HepG2 (cell line): Measurements from ENCODE around the gene WDR54. TPM values are rescaled to one million over a fixed set of nuclear protein-coding genes. Genes with fewer than 3 reads are reported as not detected.

Source experiments
- GATAD1 ChIP-seq: IDR thresholded peaks from 2 replicates; pipeline ENCODE4 v1.6.1; 2016; ENCODE audit warnings: missing genetic modification reagents, missing compliant biosample characterization
- GATAD2A ChIP-seq: IDR thresholded peaks from 2 replicates; pipeline ENCODE4 v1.6.1; 2016
- HMG20B ChIP-seq: conservative IDR thresholded peaks from 2 replicates; pipeline ENCODE4 v1.6.1; 2016; ENCODE audit warnings: missing genetic modification reagents, missing compliant biosample characterization
- PRMT3 ChIP-seq: sonication (generic); formaldehyde crosslinking; IDR thresholded peaks from 2 replicates; pipeline ENCODE4 v1.8.1; 2022; ENCODE audit warnings: low read depth, mild to moderate bottlenecking, moderate library complexity, missing genetic modification reagents, borderline replicate concordance
- RARA ChIP-seq: IDR thresholded peaks from 2 replicates; pipeline ENCODE4 v1.6.1; 2016; ENCODE audit warnings: missing genetic modification reagents, missing compliant biosample characterization
- SALL1 ChIP-seq: sonication (generic); formaldehyde crosslinking; IDR thresholded peaks from 2 replicates; pipeline ENCODE4 v1.8.0; 2022; ENCODE audit warnings: mild to moderate bottlenecking, missing genetic modification reagents
- TCF7L2 ChIP-seq: IDR thresholded peaks from 2 replicates; pipeline ENCODE4 v1.6.1; 2011; ENCODE audit warnings: mild to moderate bottlenecking, low read depth, low read length, moderate library complexity
- ZBTB1 ChIP-seq: sonication (generic); formaldehyde crosslinking; IDR thresholded peaks from 2 replicates; pipeline ENCODE4 v1.4.0; 2020; ENCODE audit warnings: missing genetic modification reagents, borderline replicate concordance
- ZBTB43 ChIP-seq: sonication (generic); formaldehyde crosslinking; conservative IDR thresholded peaks from 2 replicates; pipeline ENCODE4 v1.4.0; 2020; ENCODE audit warnings: missing genetic modification reagents
- ZEB1 ChIP-seq: IDR thresholded peaks from 2 replicates; pipeline ENCODE4 v1.6.1; 2012; ENCODE audit warnings: mild to moderate bottlenecking, low read depth, inconsistent platforms; ENCODE audit not compliant: insufficient replicate concordance
- ZHX2 ChIP-seq, 2 experiments: sonication (generic) in 1 of 2; formaldehyde crosslinking in 1 of 2; IDR thresholded peaks; 2 replicates each; pipeline versions ENCODE4 v1.6.1 to v1.9.0; 2014 to 2022; ENCODE audit warnings: antibody characterized with exemption in 1 of 2, borderline replicate concordance in 1 of 2, inconsistent platforms in 1 of 2, low read depth in 1 of 2, missing genetic modification reagents in 1 of 2
- ZMYM3 ChIP-seq: sonication (generic); formaldehyde crosslinking; IDR thresholded peaks from 2 replicates; pipeline ENCODE4 v1.5.1; 2020; ENCODE audit warnings: mild to moderate bottlenecking, missing genetic modification reagents
- ZNF331 ChIP-seq: sonication (generic); formaldehyde crosslinking; IDR thresholded peaks from 2 replicates; pipeline ENCODE4 v1.4.0; 2020; ENCODE audit warnings: missing genetic modification reagents
- ZNF501 ChIP-seq: sonication (generic); formaldehyde crosslinking; IDR thresholded peaks from 2 replicates; pipeline ENCODE4 v1.5.1; 2020; ENCODE audit warnings: mild to moderate bottlenecking, moderate library complexity, missing genetic modification reagents
- ZNF770 ChIP-seq: sonication (generic); formaldehyde crosslinking; IDR thresholded peaks from 2 replicates; pipeline ENCODE4 v1.5.0; 2020; ENCODE audit warnings: mild to moderate bottlenecking, missing genetic modification reagents
- ZNF790 ChIP-seq: sonication (generic); formaldehyde crosslinking; IDR thresholded peaks from 2 replicates; pipeline ENCODE4 v1.8.0; 2022; ENCODE audit warnings: missing genetic modification reagents, mild to moderate bottlenecking, borderline replicate concordance
- ZNF850 ChIP-seq: sonication (generic); formaldehyde crosslinking; conservative IDR thresholded peaks from 2 replicates; pipeline ENCODE4 v1.9.0; 2021; ENCODE audit warnings: mild to moderate bottlenecking, missing genetic modification reagents
- polyA plus RNA-seq, 8 experiments: library from polyadenylated mRNA; depleted of rRNA in 3 of 8; stranded (reverse) in 7 of 8; unstranded in 1 of 8; fragments of >200 nt; fragmentation: Illumina TruSeq in 4 of 8; extraction: Trizol in 4 of 8; gene quantifications; 2 replicates each; pipeline versions ENCODE4 v1.2.1 to v1.2.3, GENCODE V29; 2011 to 2016; ENCODE audit warnings: low read depth in 4 of 8, missing spikeins in 1 of 8, mixed read lengths in 1 of 8; ENCODE audit not compliant: insufficient read depth in 1 of 8
- total RNA-seq, 5 experiments: library from RNA; depleted of rRNA; stranded (reverse); fragments of >200 nt; fragmentation: Illumina TruSeq; extraction: Trizol; gene quantifications; 2 replicates each; pipeline ENCODE4 v1.2.3, GENCODE V29; 2016; ENCODE audit warnings: low read depth in 1 of 5

The WDR54 gene
- total and polyA plus RNA-seq, 2 of the 13 experiments (the other 11 are each of a cell fraction or from before 2014, with no cell fraction given) = 2.0 to 17.3 TPM

- TF ChIP-seq ZNF770 (CRISPR knock-in tag) (peak; percentile 73), ZBTB1 (CRISPR knock-in tag) (no peak), SALL1 (CRISPR knock-in tag) (peak; percentile 97), ZNF790 (peak; percentile 86; the same call in 1 of the 2 replicates), PRMT3 (no peak), ZMYM3 (CRISPR knock-in tag) (peak; percentile 79; the same call in 1 of the 2 replicates), GATAD2A (peak; percentile 99), TCF7L2 (no peak), ZBTB43 (CRISPR knock-in tag) (peak; percentile 45; the same call in 1 of the 2 replicates), ZNF850 (CRISPR knock-in tag) (no peak), GATAD1 (CRISPR knock-in tag) (peak; percentile 44; the same call in 1 of the 2 replicates), ZNF331 (CRISPR knock-in tag) (no peak; the same call in 1 of the 2 replicates), ZHX2 (IDR thresholded peaks at IDR 0.05; ENCODE audit: low read depth) (no peak), ZHX2 (CRISPR knock-in tag; IDR thresholded peaks at IDR 0.05; ENCODE audit: borderline replicate concordance) (no peak; the same call in 1 of the 2 replicates), ZEB1 (peak; percentile 41), RARA (CRISPR knock-in tag) (peak; percentile 59), ZNF501 (peak; percentile 84; the same call in 1 of the 2 replicates), HMG20B (CRISPR knock-in tag) (no peak; the same call in 1 of the 2 replicates)
Measured at GRCh38 chr2:74440378-74441169, 19.0 kb downstream of the WDR54 start (continued).
